Vagina (tissue), 2 donors: ENCODE results near the gene DUSP21.

Experiments used
- CTCF ChIP-seq, 3 experiments: fragments of 450-650 bp in 2 of 3; fragments of 200-600 bp in 1 of 3; sonication (generic) in 1 of 3; IDR thresholded peaks; one replicate each; pipeline ENCODE4 v1.5.1; 2017 to 2019; ENCODE audit warnings: antibody characterized with exemption in 3 of 3, mild to moderate bottlenecking in 2 of 3, moderate library complexity in 2 of 3
- POLR2A ChIP-seq, 2 donors: fragments of 450-650 bp; IDR thresholded peaks; one replicate each; pipeline ENCODE4 v1.6.1; 2017; ENCODE audit warnings: antibody characterized with exemption in 2 of 2, mild to moderate bottlenecking in 2 of 2, moderate library complexity in 2 of 2
- POLR2AphosphoS5 ChIP-seq, 2 donors: sonication (generic); formaldehyde crosslinking; IDR thresholded peaks; one replicate each; pipeline ENCODE4 v1.9.0; 2017; ENCODE audit warnings: antibody characterized with exemption in 2 of 2, mild to moderate bottlenecking in 2 of 2, low read depth in 1 of 2; ENCODE audit not compliant: insufficient read depth in 1 of 2

DNA sequence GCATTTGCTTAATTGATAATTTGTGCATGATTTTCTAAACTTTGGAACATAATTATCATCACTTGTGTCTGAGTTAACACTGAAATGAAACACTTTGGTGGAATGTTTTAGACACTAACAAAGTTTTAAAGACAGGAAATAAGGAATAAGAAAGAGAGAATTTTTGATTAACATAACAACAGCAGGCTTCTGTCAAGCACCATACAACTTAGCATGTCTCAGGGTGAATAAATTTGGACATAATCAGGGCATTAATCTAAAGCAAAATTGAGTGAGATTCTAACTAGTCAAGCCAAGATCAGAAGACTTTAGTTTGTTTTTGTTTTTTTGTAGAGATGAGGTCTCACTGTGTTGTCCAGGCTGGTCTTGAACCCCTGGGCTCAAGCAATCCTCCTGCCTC is 28.1 kb upstream of the DUSP21 start:
- TF ChIP-seq CTCF (IDR thresholded peaks at IDR 0.05) (no peak), POLR2A (IDR thresholded peaks at IDR 0.05) (no peak), POLR2AphosphoS5 (IDR thresholded peaks at IDR 0.05; ENCODE audit: insufficient read depth in 1 of 2, low read depth in 1 of 2) (no peak)
